OCI-LY3 (cell line): Measurements from ENCODE around the gene NKTR.

ENCODE experiments used
- CTCF ChIP-seq: fragments of 200-600, 300-600 bp; sonication (generic); IDR thresholded peaks from 2 replicates; pipeline ENCODE4 v1.5.1; 2014; ENCODE audit warnings: antibody characterized with exemption, low read length, low read depth
- EZH2phosphoT487 ChIP-seq: fragments of 200-600 bp; shearing (Covaris generic); IDR thresholded peaks from 2 replicates; pipeline ENCODE4 v1.6.1; 2018; ENCODE audit warnings: antibody characterized with exemption, mixed run types, low read depth

DNA sequence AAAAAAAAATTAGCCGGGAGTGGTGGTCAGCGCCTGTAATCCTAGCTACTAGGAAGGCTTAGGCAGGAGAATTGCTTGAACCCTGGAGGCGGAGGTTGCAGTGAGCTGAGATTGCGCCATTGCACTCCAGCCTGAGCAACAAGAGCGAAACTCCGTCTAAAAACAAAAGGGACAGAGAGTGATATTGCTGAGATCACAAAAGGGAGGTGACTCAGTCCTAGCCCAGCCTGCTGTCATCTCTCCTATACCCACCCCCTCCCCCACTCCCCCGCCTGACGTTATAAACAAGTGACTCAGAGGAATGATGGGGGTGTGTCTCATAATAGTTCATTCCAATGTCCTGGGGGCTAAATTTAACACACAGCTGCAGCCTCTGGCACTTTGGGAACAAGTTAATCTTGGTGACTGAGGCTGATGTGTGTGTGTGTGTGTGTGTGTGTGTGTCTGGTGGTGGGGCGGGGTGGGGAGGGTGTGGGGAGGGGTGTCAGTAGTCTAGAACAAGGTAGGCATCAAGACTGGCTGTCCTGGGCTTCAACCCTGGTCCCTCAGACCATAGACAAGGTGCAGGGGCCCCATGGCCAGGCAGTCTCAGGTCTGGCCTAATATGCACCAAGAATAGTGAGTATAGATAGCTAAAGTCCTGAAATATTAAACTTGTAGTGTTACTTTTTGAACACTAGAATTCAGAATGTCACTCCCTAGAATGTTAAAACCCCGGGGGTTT lies 83.6 kb downstream of the NKTR start:
- TF ChIP-seq CTCF (no peak), EZH2phosphoT487 (no peak)
